Urothelium cell line (cell line): Measurements from ENCODE around the gene GPR146.
A peak's percentile ranks its signal among the peaks of the same experiment; 100 is the strongest.

Experiments used
- DNase-seq: peaks from one replicate; pipeline ENCODE4 v3.0.0; 2011; ENCODE audit warnings: low spot score, mixed read lengths
- FAIRE-seq: peaks from 2 replicates; lab custom pipeline; 2011; peaks lifted over from hg19 to GRCh38; lab: Jason Lieb, UNC

Gene GPR146

DNA sequence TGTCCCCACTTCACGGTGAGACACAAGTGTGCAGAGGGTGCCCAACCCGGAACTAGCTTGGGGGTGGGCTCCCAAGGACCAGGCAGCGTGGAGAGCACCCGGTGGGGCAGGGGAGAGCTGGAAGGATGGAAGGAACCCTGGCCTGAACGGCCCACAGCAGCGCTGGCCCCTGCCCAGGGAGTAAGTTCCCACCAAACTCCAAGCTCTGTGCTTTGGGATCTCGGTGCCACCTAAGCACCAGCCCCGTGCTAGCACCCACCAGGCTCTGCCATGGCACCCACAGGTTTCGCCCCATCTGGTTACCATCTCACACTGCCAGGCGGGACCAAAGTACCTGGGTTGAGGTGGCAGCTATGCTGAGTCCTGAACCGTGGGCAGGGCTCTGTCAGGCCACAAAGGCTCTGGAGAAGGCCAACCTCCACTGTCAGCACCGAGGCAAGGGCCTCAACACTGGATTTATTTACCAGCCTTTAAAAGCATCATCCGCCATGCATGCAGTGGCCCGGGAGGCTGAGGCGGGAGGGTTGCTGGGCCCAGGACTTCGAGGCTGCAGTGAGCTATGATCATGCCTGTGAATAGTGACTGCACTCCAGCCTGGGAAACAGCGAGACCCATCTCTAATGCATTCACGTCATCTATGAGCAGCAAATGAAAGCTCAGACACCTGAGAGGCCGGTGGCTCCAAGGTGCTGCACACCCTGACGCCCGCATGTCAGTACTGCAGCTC is 59.6 kb downstream of the GPR146 start:
- FAIRE-seq, result peak; percentile 48

DNA sequence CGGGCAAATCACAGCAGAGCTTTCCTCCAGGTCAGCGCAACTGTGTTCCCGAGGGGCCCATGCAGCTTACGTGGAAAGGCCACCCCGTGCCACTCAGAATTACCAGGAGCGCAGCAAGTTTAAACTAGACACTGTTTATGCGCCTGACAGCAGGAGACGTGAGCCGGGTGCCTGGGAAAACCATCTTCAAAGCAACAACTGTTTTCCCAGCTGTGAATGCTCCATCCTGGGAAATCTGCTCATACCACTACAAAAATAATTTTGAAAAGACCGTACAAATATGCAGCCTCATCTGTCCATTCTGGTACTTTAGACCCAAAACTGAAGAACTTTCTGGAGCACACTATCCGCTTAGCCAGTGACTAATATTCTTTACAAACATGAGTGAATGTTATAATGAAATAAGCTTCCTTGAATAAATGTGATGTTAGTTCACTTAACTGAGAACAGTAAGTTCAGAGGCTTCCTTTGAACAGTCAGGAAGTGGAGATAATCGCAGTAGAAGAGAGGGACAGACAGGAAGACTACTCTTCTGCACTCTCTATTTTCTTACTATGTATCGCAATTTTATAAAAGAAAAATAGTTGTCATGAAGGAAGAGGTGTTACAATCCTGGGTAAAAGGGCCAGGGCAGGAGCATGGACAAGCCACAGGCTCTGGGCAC is 60.3 kb downstream of the GPR146 start:
- DNase-seq (no peak), FAIRE-seq (peak; percentile 80)

More for the DNA sequence above, 59.6 kb downstream of the GPR146 start:
- no peak for DNase-seq

- DNase-seq (no peak), FAIRE-seq (no peak)
These were observed 60.8 kb downstream of the GPR146 start for GRCh38 chr7:1105189-1105588.

- peak; percentile 76 for FAIRE-seq
- DNase-seq, result no peak
These were observed 61.9 kb downstream of the GPR146 start for GRCh38 chr7:1106063-1106792.

DNA sequence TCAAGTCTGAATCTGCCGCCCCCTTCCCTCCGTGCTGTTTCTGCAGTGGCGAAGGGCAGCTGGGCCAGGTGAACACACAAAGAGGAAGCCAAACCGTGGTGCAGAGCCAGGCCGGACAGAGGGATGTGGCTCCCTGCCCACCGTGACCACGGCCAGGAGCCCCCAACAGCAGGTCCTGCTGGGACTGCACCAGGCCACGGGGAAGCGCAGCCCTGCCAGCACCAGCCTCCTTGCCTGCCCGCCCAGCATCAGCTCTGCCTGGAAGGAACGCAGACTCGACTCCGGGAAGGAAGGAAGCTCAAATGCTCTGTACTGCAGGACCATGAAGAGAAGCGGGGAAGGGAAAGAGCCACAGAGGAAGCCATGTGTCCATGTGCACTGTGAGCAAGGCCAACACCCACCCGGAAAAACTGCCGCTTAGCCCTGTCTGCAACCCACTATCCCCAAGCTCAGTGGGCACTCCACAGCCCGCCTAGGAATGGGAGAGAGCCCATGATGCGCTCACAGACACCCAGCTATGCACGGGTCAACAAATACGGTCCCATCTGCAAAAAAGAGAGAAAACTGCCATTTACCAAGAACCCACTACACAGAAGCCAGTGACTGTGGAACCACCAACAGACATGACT is 62.6 kb downstream of the GPR146 start:
- peak; percentile 67 for FAIRE-seq
- no peak for DNase-seq

- FAIRE-seq, result peak; percentile 37
- DNase-seq, result no peak
These were observed 64.0 kb downstream of the GPR146 start for GRCh38 chr7:1108264-1108920.
